ENCODE measurements around the gene AR.
"Not testable (repeated sequence)": the region's sequence is repeated elsewhere in the genome, so short reads cannot be mapped to it uniquely, and the experiment has no call there.

The AR gene

DNA sequence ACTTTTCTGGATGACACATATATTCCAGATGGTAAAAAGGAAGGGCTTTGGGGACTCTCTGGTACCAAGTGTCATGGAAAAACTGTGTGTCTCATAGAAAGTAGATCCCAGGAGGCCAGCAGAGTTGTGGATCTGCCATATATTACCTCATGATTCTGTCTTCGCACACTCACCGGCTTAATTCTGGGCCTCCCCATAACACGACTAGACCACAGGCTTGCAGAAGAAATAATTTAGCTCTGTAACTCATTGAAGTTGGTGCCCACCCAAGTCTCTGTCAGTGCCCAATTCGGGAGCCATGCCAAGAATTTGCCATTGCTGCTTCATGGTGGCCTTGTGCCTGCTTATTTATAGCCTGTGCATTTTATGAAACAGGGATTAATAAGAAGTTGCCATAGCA is 104.5 kb downstream of the AR start:
- no peak for DNase-seq

DNA sequence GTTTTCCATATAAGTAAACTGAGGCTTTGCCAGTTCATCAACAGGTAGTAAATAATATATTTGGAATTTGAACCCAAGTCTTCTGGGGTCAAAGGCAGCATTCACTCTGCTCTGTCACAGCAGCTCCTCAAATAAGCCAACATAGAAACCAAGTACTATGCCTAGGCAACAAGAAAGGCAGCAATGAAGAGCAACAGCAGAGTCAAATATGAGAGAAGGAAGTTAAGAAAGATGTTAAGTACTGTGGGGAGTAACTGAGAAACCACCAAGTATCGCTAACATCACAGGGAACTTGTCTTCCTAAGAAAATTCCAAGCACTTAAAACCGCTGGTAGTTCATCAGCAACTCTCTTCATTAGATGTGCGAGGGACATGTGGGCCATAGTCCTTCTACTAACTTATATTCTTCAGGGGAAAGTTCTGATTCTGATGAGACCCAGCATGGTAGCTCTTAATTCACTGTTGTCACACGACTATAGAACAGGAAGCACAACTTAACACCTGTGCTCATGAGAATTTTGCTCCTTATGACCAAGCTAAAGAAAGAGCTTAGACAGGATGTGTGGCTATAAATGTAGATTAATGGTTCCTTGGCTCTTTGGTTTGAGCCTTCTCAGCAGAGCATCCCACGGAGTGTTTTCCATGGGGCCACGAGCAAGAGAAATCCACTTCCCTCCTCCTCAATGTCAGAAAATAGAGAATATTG is 107.8 kb downstream of the AR start:
- DNase-seq = no peak

DNA sequence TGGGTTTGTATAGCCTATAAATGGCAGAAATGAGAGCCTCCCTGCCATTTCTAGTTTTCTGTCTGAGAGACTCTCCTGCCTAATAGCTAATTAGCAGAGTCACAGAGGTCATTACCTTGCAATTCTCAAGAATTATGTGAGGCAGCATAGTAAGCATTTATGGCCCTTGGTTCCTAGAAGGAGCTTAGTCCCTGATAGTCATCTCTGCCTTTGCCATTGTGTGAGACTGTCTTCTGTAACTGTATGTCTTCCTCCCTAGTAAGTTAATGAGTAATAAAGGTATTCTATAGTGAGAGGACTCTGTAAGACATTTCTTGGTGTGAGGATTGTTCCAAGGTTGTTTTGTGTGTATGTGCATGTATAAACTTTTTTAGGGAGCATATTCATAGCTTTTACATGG is 108.7 kb downstream of the AR start:
- no peak for DNase-seq

DNA sequence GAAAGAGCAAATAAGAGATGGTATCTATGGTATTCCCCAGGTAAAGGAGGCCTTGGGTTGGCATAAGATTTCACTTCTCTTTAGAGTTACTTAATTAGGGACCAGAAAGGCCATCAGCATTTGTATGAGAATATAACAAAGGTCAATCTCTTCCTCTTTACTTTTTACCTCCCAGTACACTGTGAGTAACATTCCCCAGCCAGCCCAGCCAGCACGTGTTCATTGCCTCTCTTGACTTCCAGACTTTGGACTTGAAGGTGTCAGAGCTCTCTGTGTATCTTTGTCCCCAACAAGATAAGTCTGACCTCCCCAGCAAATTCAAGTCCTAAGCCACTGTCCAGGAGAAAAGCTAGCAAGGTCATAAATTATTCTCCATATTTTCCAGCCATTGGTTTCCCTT is 110.5 kb downstream of the AR start:
- DNase-seq = no peak

- no peak for DNase-seq
Observed at GRCh38 chrX:67665583-67665982, 121.8 kb downstream of the AR start.

GRCh38 chrX:67670717-67671116 is 126.9 kb downstream of the AR start:
- not testable (repeated sequence) for DNase-seq

- DNase-seq = no peak
Observed at GRCh38 chrX:67673741-67674274, 130.0 kb downstream of the AR start.

DNA sequence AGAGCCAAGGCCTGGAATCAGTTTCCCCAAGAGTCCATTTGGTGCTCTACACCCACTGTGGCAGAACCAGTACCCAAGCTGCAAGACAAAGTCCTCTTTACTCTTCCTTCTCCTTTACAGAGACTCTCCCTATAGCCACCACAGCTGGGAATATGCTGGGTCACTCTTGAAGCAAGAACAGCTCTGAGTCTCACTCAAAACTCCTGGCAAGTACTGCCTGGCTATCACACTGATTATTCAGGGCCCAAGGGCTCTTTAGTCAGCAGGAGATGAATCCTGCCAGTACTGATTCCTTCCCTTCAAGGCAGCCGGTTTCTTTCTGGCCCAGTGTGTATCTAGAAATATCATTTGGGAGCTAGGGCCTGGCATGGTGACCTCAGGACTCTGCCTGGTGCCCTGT is 130.9 kb downstream of the AR start:
- DNase-seq = no peak

DNA sequence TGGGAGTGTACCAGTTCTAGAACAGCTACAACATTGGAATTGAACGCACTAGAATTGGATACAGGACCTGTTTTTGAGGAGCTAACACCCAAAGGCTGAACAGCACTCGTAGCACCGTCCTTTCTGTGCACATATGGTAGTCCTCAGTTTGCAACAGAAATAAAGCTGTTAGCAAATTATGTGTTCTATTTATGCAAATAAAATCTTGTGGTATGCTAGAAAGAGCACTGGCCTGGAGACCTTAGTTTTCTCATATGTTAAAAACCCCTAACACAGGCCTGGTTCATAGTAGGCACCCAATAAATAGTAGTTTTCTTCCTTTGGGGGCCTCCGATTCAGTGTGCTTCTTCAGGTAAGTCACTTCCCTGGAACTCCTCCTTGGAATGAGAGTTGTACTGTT is 140.3 kb downstream of the AR start:
- DNase-seq = no peak

DNA sequence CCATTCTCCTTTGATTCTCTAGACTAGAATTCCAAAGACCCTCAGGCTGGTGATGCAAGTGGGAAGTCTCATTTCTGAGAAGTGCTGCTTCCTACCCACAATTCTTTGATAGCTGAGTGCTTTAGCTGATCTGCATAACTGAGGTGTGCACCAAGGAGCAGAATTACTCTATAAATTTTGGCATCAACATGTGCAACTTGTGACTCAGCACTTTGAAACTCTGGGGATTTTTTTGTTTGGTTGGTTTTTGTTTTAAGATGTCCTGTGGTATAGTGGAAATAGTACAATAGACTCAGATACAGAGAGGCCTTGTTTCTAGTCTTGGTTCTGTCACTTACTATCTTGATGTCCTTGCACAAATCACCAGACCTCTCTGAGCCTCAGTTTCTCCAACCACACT is 148.4 kb downstream of the AR start:
- no peak for DNase-seq

DNA sequence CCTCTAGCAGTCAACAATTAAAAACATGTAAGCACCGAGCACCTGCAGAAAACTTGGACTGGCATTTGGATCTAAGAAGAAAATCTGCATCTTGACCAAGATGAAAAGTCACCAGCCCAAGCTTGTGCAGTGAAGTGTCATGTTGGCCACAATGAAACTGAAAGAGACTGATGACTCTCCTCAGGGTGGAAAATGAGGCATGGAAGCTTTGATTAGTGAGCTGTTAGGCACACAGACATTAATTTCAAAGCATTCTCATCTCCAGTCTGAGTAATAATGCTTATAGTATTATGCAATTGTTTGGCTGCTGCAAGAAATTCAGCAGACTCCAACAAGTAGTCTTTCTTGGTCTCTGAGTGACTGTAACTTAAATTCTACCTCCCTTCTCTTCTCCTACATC is 150.1 kb downstream of the AR start:
- DNase-seq = no peak

GRCh38 chrX:67697452-67697851 is 153.6 kb downstream of the AR start:
- no peak for DNase-seq

DNA sequence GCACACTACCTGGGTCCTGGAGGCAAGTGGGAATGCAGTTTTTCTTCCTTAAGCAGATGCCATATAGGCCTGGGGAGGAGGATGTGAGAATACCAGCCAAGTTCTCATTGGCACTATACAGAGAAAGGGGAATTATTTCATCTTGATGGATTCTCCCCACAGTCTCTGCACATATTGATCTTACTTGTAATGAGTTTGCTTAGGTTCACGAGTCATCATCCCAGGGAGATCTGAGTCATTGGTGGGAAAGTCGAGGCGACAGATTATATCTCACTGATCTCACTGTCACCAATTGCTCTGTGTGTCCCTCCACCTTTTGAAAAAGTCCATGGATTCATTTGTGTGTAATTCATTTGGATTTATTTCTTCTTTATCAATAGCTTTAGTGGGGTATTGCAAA is 156.8 kb downstream of the AR start:
- no peak for DNase-seq

DNA sequence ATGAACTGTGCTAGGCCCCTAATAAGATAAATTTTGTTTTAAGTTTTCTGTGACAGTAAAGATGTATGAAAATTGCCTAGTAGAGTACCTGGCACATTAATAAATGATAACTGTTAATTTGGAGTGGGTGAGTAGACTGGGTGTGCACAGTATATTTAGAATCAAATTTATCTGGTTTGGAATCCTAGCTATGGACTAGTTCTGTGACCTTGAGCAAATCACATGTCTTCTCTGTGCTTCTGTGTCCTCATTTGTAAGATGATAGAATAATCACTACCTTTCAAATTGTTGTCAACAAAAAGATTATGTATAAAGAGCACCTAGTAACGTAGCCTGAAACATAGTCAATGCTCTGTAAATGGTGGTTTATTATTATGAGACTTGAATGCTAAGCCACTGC is 170.2 kb downstream of the AR start:
- DNase-seq = no peak

GRCh38 chrX:67717571-67717970 is 173.8 kb downstream of the AR start:
- no peak for DNase-seq

DNA sequence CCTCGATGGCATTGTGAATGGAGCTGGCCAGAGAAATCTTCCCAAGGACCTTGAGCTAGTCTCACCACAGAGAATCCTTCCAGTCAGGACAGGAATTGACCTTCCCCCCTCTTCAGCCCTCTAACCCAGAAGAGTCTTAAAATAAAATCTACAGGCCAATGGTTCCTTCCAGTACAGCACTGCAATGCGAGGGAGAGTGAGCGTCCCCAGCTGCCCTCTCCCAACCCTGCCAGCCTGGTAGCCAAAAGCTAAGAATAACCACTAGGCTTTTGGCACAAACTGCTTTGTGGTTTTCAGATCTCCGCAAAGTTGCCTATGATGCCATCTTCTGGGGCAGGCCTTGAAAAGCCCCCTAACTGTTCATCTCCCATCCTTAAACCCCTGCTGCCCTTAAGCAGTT is 175.1 kb downstream of the AR start:
- DNase-seq = no peak

GRCh38 chrX:67720344-67720743 is 176.5 kb downstream of the AR start:
- DNase-seq = no peak

- DNase-seq = no peak
Observed at GRCh38 chrX:67721321-67721720, 177.5 kb downstream of the AR start.

GRCh38 chrX:67723580-67724351 is 179.9 kb downstream of the AR start:
- no peak for DNase-seq

DNA sequence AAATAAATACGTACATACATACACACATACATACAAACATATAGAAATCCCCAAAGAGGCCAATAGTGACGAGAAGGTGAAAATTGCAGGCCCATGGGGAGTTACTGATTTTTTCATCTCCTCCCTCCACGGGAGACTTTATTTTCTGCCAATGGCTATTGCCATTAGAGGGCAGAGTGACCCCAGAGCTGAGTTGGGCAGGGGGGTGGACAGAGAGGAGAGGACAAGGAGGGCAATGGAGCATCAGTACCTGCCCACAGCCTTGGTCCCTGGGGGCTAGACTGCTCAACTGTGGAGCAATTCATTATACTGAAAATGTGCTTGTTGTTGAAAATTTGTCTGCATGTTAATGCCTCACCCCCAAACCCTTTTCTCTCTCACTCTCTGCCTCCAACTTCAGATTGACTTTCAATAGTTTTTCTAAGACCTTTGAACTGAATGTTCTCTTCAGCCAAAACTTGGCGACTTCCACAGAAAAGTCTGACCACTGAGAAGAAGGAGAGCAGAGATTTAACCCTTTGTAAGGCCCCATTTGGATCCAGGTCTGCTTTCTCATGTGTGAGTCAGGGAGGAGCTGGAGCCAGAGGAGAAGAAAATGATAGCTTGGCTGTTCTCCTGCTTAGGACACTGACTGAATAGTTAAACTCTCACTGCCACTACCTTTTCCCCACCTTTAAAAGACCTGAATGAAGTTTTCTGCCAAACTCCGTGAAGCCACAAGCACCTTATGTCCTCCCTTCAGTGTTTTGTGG is 180.7 kb downstream of the AR start:
- DNase-seq = no peak

- no peak for DNase-seq
Observed at GRCh38 chrX:67725471-67725870, 181.7 kb downstream of the AR start.

- DNase-seq = no peak
Observed at GRCh38 chrX:67726018-67726417, 182.2 kb downstream of the AR start.

DNA sequence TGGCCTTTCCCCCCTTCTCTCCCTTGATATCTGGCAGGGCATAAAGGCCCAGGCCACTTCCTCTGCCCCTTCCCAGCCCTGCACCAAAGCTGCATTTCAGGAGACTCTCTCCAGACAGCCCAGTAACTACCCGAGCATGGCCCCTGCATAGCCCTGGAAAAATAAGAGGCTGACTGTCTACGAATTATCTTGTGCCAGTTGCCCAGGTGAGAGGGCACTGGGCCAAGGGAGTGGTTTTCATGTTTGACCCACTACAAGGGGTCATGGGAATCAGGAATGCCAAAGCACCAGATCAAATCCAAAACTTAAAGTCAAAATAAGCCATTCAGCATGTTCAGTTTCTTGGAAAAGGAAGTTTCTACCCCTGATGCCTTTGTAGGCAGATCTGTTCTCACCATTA is 183.8 kb downstream of the AR start:
- no peak for DNase-seq

GRCh38 chrX:67730296-67730695 is 186.5 kb downstream of the AR start:
- no peak for DNase-seq

Measured in NCI-H2029 treated with DMSO at 0.1 percent for 48 hours (cell line).